NCI-H2029 (cell line): Measurements from ENCODE around the gene JARID2.

Experiments used
- DNase-seq: peaks from one replicate; lab custom pipeline; 2025; lab: John Stamatoyannopoulos, UW

Gene JARID2

DNA sequence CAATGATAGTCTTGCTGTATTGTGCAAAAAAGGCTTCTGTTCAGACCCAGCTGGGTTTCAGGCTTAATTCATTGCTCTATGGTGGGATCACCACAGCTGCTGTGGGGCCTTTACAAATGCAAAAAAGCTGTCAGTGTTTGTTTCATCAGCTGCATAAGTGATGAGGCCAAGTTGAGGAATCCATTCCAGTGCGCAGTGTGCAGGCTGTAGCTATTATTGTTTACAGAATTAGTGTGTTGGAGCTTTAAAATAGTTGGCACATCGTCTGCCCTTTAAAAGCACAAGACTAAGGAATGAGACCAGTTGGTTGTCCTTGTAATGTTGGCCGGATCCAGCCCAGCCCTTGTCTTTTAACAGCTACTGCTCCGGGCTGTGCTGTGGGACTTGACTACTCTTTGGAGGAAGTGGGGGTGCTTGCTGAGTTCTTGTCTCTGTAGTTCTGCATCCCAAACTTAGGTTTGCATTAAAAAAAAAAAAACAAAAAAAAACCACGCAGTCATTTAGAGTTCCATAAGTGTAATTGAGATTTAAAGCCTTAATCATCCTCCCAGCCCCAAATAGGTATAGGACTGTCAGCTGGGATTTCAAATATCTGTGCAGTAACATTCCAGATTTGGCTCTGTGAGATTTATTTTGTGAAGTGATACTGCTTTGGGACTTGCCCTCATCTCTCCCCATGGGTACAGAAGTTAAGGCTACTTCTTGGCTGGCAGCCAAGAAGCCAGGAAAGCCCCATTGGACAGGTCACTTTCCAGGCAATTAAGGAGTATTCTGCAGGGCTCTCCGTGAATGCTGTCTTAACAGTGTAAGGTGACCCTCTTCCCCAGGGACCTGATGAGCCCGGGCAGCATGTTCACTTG, 19.3 kb downstream of the JARID2 start:
- no peak for DNase-seq

- no peak for DNase-seq
Observed at GRCh38 chr6:15265787-15266186, 19.9 kb downstream of the JARID2 start.

- no peak for DNase-seq
Observed at GRCh38 chr6:15266423-15266996, 20.6 kb downstream of the JARID2 start.

DNA sequence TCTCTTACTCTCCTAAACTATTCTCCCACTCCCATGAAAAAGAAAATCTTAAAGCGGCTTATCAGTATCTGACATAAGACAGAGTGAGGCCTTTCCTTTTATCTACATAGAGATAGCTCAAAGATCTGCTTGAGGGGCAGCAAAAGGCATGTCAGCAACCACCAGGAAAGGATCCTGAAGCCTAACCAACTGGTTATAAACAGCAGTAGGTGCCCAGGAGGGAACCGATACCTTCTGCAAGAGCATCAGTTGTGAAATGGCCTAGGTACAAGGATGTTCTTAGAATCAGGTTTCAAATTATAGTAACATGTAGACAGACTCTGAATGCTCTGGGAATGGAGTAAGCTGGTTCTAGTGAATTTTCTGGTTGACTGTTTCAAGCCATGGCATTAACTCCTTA, 21.4 kb downstream of the JARID2 start:
- no peak for DNase-seq

GRCh38 chr6:15268137-15268908, 22.5 kb downstream of the JARID2 start:
- no peak for DNase-seq

GRCh38 chr6:15269011-15269410, 23.1 kb downstream of the JARID2 start:
- no peak for DNase-seq

- no peak for DNase-seq
Observed at GRCh38 chr6:15269619-15270018, 23.8 kb downstream of the JARID2 start.

GRCh38 chr6:15270402-15270801, 24.5 kb downstream of the JARID2 start:
- DNase-seq: no peak

GRCh38 chr6:15272562-15272961, 26.7 kb downstream of the JARID2 start:
- no peak for DNase-seq

DNA sequence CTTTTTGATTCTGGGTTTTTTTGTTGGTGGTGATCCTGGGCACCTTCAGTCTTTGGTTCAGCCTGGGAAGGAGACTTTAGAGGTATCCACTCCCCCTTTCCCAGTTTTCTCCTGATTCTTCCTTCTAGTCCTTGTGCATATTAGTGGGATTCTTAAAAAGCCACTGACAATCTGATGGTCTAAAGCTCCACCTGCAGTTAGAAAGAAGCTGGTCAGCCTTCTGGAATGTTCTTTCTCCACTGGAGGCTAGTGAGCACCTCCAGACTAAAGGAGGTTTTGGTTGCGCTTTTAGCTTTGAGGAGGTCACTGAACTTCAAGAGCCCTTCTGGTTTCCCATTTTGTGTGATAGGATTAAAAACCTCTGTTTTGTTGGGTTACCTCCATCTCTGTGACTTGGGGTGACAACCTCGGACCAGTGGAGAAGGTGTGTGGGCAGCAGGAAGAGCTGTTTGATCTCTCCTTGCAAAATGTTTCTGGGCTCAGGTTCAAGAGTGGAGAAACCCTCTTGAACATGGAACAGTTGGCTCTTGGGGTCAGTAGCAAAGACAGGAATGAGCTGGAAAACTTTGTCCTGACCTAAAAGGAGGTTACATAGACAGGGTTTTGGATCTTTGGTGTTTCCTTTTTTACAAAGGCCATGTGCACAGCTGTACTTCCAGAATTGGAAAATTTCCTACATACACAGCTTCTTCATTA, 29.0 kb downstream of the JARID2 start:
- DNase-seq: no peak

- no peak for DNase-seq
Observed at GRCh38 chr6:15276036-15276985, 30.4 kb downstream of the JARID2 start.

GRCh38 chr6:15279047-15279661, 33.3 kb downstream of the JARID2 start:
- no peak for DNase-seq

DNA sequence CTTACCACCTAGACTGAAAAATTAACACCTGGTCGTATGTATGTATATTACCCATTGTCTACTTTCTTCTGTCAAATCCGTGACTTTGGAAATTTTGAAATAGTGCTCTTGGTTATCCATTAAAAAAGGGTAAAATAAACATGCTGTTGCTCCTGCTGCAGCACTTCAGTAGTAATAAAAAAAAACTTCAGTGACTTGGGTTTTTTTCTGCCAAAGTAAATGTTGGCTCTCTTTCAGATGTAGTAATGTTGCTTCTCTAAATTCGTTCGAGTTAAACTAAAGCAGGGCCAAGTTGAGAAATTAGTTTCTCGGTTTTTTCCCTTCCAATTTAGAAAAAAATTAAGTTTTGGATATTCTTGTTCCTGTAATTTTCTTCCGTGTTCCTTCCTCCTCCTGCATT, 34.2 kb downstream of the JARID2 start:
- no peak for DNase-seq

DNA sequence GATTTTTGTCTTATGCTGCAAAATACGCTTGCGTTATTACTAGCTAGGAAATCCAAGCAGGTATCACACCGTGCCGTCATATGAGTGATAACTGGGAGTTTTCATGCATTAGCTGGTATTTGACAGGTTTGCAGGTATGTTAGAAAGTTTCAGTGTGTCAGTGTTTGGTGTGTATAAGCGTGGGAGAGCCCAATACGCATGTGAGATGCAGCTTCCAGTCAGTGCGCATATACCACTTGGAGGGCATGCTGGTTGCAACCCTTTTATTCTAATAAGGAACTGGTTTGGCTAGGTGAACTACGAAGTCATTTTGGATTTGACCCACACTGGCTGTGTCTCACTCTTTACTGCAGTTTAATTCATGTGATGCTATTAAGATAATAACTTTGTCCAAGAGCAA, 35.1 kb downstream of the JARID2 start:
- no peak for DNase-seq

DNA sequence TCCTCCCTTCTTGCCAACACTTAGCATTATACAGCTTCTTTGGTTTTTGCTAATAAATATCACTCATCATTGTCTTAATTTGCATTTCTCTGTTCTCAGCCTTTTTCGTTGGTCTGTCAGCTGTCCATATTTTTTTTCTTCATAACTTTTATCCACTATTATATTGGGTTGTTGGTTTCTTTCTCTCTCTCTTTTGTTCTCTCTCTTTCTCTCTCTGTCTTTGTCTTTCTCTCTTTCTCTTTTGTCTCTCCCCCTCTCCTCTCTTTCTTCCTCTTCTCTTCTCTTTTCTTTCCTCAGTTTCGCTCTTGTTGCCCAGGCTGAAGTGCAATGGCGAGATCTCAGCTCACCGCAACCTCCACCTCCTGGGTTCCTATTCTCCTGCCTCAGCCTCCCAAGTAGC, 36.5 kb downstream of the JARID2 start:
- no peak for DNase-seq

DNA sequence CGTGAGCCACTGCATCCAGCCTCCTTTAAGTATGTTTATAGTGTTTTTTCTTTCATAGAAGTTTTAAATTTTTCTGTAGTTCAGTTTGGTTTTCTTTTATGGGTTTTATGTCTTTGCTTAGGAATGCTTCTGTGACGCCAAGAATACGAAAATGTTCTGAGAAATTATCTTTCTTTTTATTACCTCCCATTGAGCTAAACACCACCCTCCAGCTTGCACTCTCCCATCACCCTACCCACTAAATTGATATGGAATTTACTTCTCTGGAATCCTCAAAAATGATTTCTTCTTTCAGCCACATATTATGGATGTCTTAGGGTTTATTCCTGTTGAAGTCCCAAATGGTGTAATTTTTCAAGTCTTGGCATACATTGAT, 38.1 kb downstream of the JARID2 start:
- DNase-seq: no peak

DNA sequence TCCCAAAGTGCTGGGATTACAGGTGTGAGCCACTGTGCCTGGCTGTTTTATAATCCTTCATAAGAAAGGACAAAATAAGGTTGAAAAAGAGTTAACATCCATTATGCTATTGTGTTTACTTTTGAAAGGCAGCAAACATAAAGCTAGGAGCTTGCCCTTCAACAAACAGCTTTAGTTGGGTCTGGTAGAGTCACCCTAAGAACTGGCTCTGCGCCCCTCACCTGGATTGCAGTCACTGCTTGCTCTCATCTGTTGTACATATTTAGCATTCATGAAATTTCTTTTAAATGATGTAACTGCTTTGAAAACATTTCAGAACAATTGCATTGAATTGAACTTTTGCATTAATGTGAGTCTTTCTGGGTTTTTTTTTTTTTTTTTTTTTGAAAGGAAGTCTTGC, 38.9 kb downstream of the JARID2 start:
- DNase-seq: no peak

- DNase-seq: no peak
Observed at GRCh38 chr6:15285682-15286294, 39.9 kb downstream of the JARID2 start.

DNA sequence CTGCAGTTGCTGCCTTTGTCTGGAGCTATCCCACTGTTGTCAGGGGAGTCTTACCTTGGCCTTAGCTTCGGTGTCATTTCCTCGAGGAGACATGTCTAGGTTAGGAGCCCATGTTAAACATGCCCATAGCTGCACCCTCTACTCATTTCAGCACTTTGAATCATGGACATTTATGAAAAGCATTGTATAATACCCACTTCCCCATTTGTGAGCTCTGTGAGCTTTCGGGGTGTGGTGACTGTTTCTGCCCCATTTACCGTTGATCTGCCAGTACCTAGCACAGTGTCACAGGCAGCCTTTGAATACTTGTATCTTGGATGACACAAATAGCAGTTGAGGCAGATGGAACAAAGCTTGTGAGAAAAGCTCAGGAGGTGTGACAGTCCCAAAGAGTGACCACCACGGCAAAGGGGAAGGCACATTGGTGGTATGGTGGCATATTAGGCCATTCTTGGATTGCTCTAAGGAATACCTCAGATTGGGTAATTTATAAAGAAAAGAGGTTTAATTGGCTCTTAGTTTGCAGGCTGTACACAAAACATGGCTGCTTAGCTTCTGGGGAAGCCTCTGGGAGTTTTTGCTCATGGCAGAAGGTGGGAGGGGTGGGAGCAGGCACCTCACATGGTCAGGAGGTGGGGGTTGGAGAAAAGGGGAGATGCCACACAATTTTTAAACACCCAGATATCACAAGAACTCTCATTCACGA, 42.0 kb downstream of the JARID2 start:
- DNase-seq: no peak

DNA sequence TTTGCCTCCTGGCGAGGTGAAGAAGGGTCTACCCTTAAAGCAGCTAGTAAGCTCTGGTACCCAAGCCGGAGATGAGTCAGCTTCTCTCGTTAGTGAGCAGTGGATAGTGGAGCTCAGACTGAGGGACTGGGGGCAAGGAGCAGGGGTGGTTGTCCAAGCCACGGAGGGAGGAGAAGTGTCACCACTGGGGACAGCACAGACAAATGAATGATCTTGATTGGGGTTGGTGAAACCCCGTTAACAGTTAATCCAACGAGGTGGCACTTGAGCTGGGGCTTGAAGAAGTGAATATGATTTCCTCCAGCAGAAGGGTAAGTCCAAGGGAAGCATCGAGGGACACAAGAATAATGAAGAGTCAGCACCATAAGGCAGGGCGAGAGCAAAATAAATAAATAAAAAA, 43.0 kb downstream of the JARID2 start:
- DNase-seq: no peak
